Fibroblast of pulmonary artery (primary cell): ENCODE data around the gene AMPD2.

Experiments
- DNase-seq: peaks from one replicate; pipeline ENCODE4 v3.0.0-alpha.2; 2010; ENCODE audit warnings: low read depth
- H3K4me3 ChIP-seq: replicated peaks from 2 replicates; pipeline ENCODE4 v1.5.1; 2011; ENCODE audit warnings: low read depth, mild to moderate bottlenecking, control low read depth, low read length, moderate library complexity
- TF ChIP-seq, protein P1 (sequence below): IDR thresholded peaks from 2 replicates; pipeline ENCODE4 v1.5.1; 2011; ENCODE audit warnings: mild to moderate bottlenecking, control low read depth, low read length, inconsistent platforms; ENCODE audit errors: missing control alignments

The AMPD2 gene

DNA sequence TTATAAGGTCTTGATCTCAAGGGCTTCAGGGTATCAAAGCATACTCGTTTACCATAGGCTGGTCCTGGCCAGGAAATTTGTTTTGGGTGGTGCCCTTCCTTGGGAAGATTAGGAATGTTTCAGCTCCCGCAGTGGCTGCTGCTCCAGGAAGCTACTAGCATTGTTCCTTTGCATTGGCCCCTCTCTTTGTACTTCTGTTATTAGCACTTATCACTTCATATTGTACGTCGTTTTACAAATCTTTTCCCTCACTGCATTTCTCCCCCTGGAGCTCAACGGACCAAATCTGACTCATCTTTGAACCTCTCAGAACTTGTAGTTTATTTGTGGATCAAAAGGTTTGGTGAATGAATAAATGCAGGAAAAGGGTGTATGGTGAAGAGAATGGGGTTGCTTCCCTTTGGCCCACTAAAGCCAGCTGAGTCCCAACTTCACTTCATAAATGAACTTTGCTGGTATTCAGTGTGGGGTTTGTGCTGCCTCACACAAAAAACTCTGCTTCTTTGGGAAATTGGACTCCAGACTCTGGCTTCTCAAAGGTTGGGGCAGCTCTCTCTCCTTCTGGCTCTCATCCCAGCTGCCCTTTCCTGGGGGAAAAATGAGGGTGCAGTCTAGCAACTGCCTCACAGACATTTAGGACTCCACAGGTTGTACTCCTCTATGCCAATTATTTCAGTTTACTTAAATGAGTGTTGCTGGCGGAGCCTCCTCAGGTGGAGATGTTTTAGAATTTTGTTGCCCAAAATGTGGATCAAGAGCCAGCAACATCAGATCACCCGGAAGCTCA, 6.1 kb upstream of the AMPD2 start:
- DNase-seq: peak; percentile 76
- TF ChIP-seq, protein P1, sequence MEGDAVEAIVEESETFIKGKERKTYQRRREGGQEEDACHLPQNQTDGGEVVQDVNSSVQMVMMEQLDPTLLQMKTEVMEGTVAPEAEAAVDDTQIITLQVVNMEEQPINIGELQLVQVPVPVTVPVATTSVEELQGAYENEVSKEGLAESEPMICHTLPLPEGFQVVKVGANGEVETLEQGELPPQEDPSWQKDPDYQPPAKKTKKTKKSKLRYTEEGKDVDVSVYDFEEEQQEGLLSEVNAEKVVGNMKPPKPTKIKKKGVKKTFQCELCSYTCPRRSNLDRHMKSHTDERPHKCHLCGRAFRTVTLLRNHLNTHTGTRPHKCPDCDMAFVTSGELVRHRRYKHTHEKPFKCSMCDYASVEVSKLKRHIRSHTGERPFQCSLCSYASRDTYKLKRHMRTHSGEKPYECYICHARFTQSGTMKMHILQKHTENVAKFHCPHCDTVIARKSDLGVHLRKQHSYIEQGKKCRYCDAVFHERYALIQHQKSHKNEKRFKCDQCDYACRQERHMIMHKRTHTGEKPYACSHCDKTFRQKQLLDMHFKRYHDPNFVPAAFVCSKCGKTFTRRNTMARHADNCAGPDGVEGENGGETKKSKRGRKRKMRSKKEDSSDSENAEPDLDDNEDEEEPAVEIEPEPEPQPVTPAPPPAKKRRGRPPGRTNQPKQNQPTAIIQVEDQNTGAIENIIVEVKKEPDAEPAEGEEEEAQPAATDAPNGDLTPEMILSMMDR: no peak
- no peak overlapping the region for H3K4me3 ChIP-seq

DNA sequence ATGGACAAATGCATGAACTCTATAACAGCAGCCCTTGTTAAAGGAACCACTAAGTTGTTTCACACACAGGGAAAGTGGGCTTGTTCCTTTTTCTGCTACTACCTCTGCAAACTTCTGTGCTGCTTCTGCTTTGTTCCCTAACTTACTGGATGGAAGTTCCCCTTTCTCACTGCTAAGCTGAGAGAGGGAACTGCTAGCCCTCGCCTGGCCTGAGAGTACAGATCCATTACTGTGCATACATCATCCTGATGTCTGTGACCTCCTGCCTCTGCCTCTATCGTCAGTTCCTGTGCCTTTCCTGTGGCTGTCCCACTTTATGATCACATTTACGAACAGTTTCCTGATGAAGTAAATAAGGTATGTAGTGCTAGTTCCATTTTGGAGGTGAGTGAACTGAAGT, 3.8 kb upstream of the AMPD2 start:
- peak; percentile 49 for DNase-seq
- no peak overlapping the region for H3K4me3 ChIP-seq
- TF ChIP-seq, protein P1: no peak

DNA sequence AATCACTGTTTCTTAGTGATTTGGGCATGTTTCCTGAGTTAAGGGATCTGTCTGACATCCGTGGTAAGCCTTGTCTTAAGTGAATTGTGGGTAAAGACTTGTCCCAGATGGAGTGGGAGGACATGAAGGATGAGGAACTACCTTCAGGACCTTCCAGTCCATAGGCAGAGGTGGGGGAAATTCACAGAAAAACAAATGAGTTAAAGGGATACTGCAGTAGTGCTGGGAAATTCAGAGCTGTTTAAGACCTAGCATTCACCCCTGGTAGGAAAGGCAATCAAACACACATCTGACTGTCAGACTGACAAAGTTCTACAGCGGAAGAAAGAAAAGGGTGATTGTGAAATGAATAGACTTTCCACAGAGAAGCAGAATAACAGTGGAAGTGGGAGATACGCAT, 3.2 kb upstream of the AMPD2 start:
- H3K4me3 ChIP-seq: no peak overlapping the region
- no peak for DNase-seq
- TF ChIP-seq, protein P1: no peak

DNA sequence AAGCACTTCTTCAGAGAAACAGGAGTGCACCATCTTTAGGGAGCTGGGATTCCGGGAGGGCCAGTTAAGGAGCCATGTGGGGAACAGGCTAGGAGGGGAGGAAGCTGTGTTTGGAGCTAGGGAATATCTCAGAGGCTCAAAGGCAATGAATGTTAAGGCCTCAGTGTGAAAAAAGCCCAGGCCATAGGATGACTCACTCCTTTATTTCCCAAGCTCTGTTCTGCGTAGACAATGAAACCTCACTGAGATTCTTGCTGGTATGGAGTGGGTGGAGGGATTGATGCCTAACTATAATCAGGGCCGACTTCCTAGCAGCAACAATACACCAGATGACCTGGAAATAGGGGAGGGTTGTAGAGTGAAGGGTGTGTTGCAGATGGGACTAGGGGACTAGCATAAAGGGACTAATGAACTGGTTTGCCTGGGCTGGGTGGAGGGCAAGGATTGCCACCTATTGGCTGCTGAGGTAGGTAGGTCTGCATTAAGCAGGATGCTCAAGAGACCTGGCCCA, 2.3 kb upstream of the AMPD2 start:
- TF ChIP-seq, protein P1: no peak
- peak; percentile 96 for DNase-seq
- H3K4me3 ChIP-seq: no peak overlapping the region

DNA sequence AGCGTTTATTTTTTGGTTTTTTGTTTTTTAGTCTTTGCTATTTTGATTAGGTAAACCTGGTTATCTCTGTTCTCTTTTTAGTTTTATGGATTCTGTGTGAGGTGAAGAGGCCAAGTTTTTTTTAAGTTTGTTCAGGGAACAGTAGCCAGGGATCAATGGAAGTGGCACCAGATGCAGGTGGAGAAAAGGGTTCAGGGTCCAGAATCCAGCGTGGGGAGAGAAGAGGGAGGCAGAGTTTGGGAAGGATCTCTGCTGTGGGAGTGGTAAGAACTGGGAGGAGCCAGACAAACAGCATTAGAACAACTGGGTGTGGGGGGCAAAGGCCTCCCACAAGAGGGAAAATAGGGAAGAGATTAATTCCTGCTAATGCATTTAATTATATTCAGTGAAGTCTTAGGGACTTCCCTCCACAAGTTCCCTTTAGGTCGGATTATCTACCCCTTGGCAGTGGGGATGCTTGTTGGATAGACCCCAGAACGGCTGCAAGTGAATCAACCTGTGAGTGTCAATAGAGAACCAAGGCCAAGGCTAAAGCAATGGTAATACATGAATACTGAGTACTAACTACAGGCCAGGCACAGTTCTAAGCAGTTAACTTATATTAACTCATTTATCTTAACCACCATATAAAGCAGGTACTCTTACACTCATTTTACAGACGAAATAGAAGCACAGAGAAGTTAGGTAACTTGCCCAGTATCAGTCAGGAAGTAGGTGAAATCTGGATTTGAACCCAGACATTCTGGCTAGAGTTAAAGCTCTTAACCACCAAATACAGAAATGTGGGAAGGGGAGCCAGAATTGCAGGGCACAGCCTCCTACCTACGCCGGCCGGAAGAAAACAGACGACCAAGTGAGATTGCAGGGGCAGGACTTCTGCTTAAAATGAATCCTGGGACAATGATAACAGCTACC, 719 bp upstream of the AMPD2 start:
- TF ChIP-seq, protein P1: no peak
- H3K4me3 ChIP-seq: peak overlapping the region; percentile 99
- no peak for DNase-seq

DNA sequence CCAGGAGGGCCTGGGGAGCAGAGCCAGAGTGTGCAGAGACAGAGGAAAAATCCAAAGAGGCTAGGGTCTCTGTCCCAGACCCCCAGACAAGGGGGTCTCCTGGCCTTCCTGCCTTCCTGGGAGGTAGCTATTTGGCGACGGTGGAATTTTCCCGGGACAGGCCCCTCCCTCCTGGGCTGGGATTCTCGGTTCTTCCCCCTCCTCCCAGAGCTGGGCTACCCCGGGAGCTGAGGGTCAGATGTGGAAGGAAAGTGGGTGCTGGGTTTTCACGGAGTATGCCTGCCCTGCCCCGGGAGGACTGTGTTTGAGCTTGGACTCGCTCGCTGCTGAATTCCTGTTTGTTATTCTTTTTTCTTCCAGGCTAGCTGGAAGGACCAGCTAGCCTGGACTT, 759 bp downstream of the AMPD2 start:
- TF ChIP-seq, protein P1: no peak
- DNase-seq: peak; percentile 65
- peak overlapping the region; percentile 99 for H3K4me3 ChIP-seq
